ENCODE measurements around the gene ZNF446.
"Not testable (repeated sequence)": the region's sequence is repeated elsewhere in the genome, so short reads cannot be mapped to it uniquely, and the experiment has no call there.

GRCh38 chr19:58470837-58471543 lies 5.2 kb upstream of the ZNF446 start:
- TF ChIP-seq RCOR1 (IDR thresholded peaks at IDR 0.05; ENCODE audit: borderline replicate concordance in 1 of 2, low read depth in 2 of 2, low read length in 2 of 2); XRCC3 (IDR thresholded peaks at IDR 0.05); ZBTB33 (CRISPR knock-in tag; IDR thresholded peaks at IDR 0.05); ZNF239 (CRISPR knock-in tag; IDR thresholded peaks at IDR 0.05); ATF3 (IDR thresholded peaks at IDR 0.05); ATF3 (CRISPR knock-in tag; conservative IDR thresholded peaks at IDR 0.05); NRF1 (conservative IDR thresholded peaks at IDR 0.05 in 1 of 2, IDR thresholded peaks at IDR 0.05 in 1 of 2): not testable (repeated sequence)
